Urothelium cell line (cell line): Measurements from ENCODE around the gene SCO2.
"Not testable (repeated sequence)": the region's sequence is repeated elsewhere in the genome, so short reads cannot be mapped to it uniquely, and the experiment has no call there.

Source experiments
- DNase-seq: peaks from one replicate; pipeline ENCODE4 v3.0.0; 2011; ENCODE audit warnings: low spot score, mixed read lengths
- FAIRE-seq: peaks from 2 replicates; lab custom pipeline; 2011; peaks lifted over from hg19 to GRCh38; lab: Jason Lieb, UNC

Gene SCO2

DNA sequence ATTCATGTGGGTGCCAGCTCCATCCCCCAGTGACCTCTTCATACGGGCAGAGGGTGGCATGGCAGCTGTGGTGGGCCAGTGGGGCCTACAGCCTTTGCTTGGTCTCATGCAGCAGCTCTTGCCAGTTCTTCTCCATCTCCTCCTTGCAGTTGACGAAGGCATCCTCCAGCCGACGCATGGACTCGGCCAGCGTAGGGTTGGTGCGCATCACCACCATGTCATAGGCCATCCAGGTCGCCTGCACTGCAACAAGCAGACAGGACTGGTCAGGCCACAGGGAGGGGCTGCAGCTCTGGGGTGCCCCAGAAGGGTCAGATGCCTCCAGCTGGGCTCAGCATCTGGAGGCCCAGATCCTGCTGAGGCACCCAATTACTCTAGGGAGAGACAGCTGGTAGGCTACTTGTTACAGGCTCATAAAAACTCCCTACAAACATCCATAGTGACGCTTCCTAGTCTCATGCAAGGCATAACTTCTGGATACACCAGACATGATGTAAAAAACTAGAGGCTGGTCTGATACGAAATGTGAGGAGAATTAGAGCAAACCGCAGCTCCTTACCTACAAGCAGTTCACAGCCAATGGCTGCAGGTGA lies 25.9 kb upstream of the SCO2 start:
- DNase-seq, result no peak
- FAIRE-seq, result no peak

DNA sequence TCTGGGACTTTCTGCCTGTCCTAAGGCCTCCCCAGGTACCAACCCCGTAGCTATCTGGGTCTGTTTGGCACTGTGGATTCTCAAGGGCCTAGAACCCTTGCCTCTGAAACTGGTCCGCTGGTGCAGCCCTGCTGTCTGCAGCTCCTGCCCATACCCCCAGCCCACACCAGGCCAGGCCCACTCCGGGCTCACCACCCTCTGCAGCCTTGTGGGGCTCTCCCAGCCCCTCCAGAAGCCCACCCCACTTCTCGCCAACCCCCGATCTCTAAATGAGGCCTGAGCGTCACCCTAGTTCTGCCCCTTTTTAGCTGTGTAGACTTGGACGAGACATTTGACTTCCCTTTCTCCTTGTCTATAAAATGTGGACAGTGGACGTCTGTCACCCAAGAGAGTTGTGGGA lies 25.0 kb upstream of the SCO2 start:
- DNase-seq (no peak), FAIRE-seq (no peak)

DNA sequence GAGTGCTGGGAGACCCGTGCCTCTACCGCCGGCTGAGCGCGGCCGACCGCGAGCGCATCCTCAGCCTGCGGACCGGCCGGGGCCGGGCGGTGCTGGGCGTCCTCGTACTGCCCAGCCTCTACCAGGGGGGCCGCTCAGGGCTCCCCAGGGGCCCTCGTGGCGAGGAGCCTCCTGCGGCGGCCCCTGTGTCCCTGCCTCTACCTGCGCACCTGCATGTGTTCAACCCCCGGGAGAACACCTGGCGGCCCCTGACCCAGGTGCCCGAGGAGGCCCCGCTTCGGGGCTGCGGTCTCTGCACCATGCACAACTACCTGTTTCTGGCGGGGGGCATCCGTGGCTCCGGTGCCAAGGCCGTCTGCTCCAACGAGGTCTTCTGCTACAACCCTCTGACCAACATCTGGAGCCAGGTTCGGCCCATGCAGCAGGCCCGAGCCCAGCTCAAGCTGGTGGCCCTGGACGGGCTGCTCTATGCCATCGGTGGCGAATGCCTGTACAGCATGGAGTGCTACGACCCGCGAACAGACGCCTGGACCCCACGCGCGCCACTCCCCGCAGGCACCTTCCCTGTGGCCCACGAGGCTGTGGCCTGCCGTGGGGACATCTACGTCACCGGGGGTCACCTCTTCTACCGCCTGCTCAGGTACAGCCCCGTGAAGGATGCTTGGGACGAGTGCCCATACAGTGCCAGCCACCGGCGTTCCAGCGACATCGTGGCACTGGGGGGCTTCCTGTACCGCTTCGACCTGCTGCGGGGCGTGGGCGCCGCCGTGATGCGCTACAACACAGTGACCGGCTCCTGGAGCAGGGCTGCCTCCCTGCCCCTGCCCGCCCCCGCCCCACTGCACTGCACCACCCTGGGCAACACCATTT lies 23.8 kb upstream of the SCO2 start:
- DNase-seq, result no peak
- no peak for FAIRE-seq

DNA sequence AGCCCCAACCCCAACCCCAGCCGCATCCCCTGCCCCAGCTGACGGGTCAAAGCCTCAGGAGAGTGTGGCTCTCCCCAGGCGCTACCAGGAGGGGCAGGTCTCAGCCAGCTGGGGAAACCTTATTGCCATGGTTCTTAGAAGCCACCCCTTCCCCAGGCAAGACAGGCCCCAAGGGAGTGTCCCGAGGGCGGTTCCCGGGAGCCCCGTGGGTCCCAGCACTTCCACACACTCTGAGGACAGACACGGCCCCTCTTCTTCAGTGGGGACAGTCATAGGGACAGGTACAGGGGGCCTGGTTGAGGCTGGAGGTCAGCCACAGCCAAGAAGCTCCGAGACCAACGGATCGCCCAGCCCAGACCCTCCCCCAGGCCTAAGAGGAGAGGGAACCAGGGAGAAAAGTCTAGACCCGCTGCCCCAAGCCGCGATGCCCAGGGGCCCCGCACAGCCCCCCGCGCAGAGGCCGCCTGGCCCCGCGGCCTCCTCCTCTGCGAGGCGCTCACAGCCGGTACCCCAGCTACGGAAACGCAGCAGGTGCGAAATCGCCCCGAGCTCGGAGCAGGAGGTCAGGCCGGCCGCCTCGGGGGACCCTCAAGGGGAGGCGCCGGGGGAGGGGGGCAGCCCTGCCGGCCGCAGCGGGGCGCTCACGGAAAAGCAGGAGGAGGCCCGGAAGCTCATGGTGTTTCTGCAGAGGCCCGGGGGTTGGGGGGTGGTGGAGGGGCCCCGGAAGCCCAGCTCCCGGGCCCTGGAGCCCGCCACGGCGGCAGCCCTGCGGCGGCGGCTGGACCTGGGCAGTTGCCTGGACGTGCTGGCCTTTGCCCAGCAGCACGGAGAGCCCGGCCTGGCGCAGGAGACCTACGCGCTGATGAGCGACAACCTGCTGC lies 22.9 kb upstream of the SCO2 start:
- no peak for FAIRE-seq

DNA sequence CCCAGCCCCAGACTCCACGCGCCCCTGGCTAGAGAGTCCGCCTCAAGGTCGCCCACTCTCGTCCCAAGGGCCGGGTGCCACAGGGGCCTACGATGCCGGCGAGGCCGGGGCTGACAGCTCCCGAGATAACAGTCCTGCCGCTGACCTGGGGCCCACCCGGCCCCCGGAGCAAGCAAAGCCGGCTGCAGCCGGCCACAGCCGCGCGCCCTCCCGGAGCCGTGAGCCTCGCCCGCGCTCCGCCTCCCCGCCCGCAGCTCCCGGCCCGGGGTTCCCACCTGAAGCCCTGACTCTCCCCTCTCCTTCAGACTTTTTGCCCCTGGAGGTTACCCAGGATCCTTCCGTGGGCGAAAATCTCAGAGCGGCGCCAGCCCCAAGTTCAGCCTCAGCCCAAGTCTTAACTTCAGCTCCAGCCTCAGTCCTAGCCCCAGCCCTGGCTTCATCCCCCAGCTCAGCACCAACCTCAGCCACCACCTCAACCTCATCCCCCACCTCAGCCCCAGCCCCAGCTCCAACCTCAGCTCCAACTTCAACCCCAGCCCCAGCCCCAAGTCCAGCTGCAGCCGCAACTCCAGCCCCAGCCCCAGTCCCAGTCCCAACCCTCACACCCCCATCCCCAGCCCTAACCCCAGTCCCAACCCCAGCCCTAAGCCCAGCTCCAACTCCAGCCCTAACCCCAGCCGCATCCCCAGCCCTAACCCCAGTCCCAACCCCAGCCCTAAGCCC lies 22.0 kb upstream of the SCO2 start:
- no peak for DNase-seq
- no peak for FAIRE-seq

More for the DNA sequence above, 22.9 kb upstream of the SCO2 start:
- no peak for DNase-seq

DNA sequence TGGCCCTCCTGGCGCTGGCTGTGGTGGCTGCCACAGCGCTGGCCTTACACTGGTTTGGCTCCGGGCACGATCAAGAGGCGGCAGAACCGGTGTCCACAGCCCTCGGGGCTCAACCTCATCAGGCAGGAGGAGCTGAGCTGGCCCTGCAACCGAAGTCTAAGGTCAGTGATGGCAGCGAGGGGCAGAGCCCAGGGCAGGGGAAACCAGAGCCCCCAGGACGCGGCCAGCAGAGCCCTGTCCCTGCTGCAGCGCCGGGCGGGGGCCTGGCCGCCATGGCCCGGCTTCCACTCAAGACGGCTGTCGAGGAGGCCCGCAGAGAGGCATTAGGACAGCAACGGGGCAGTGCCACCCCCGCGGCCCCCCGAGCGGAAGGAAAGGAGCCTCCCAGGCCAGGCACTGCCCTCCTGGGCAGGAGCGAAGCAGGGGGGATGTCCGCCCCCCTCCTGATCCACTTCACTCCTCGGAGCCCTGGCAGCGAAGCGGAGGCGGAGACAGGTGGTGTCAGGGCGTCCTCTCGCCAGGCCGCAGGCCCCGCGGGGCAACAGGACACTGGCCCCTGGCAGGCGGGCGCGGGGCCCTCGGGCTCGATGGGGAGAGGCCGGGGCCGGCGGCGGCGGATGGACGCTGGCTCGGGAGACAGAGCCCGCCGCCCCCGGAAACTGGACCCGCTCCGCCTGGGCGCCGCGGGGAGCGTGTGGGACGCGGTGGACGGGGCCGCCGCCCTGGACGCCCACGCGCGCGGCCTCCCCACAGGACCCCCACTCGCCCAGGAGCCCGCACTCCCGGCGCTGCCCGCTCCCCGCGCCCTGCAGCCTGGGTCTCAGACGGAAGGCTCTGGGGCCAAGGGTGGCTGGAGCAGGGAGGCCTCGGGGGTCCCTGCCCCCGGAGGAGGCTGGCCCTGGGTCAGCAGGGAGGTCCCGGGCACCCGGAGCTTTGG lies 21.2 kb upstream of the SCO2 start:
- FAIRE-seq, result no peak
- DNase-seq, result no peak

DNA sequence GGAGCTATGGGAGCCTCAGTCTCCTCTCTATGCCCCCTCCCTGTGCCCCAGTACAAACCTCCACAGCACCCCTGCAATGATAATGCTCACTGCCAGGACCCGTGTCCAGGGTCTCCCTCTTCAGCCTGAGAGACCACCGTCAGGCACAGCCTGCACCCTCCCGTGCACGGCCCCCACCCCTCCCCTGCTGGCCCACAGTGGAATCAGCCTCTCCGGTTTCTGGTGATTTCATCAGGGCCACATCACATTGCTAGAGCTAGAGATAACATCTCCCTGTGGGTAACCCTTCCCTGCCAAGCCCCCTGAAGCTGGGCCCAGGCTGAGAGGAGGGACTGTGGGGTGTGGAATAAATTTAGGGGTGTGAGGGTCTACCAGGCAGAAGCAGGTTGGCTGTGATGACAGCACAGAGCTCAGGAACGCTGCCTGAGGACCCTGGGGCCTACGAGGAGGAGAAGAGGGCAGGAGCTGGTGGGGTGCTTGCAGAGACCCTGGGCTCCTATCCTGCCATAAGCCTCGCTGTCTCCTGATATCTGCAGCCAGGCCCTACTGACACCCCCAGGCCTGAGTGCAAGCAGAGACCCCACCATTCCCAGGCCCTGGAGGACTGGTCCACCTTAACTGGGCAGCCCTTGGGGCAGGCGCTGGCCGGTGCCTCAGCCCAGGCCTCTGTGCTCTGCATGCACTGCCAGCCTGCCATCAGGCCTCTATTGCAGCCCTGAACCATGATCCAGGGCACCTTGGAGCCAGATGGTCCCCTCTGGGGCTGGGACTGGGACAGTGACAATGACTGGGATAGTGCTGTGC lies 20.3 kb upstream of the SCO2 start, which contains the start of gene KLHDC7B:
Gene KLHDC7B (plus strand): TSS at position 378 of the 804 bp plus-strand sequence. CDS start 345 bp downstream, at position 723.
- no peak for DNase-seq
- peak; percentile 65 for FAIRE-seq

DNA sequence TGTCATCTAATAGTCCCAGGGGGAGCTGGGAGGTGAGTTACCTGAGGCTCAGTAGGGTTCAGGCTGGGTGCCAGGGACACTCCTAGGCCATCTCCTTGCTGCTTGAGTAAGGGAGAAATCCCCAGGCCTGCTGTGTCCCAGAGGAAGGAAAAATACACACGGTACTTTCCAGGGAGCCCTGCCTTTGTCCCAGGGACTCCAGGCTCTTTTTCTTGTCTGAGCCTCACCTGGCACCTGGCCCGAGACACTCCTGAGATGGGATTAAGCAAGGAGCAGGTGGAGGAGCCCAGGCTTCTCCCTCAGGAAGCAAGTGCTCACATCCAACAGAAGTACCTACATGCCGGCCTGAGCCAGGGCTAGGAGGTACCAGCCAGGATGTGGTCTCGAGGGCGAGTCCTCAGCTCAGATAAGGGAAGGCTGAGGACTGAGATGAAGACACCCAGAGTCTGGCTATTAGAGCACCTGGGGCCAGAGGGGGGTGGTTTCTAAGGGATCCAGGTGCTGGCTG lies 19.4 kb upstream of the SCO2 start:
- DNase-seq (no peak), FAIRE-seq (no peak)

DNA sequence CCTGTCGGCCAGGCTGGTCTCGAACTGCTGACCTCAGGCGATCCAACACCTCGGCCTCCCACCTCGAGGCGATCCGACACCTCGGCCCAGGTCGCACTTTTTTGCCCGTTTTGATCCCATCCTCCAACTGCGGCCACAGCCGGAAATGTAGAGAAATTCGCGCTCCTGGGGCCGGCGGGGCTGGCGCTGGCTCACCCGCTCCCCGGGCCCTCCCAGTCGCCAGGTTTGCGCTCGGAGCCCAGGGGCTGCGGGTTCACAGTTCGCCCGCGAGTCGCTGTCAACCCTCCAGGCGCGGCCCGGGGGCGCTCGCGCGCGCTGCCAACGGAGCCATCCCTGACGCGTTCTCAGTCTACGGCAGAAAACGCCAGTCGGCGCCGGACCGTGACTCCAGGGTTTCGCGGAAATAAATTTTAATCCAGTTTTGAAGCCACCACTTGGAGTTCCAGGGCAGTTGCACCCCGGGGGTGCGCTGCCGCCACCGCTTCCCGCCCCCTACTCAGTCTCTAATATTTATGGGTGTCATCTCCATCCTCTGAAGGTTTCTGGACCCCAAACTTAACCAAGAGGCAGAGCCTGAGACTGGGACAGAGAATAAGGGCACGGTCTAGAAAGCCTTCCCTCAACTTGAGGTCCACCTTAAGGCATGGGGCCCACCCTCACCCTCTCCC lies 18.8 kb upstream of the SCO2 start:
- FAIRE-seq (no peak), DNase-seq (no peak)

DNA sequence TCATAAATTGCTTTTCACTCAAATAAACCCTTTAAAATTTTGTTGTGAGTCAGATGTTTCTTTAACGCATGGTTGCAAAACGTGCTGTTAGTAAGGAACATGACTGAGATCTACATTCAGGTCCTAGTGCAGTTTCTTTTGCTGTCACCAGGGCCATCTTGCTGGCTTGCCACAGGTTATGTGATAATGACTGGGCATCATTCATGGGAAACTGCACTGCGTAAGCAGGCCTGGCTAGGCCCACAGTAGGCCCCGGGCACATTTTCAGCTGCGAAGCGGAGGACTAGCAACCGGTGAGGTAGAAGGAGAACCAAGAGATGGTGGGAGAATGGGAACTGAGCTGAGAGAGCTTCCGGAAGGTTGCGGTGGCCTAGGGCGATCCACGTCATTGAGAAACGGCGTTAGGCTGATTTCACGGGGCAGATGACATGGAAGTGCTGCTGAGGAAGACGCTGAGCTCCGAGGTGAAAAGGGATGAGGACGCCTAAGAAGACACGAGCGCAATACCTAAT lies 17.1 kb upstream of the SCO2 start:
- no peak for DNase-seq

DNA sequence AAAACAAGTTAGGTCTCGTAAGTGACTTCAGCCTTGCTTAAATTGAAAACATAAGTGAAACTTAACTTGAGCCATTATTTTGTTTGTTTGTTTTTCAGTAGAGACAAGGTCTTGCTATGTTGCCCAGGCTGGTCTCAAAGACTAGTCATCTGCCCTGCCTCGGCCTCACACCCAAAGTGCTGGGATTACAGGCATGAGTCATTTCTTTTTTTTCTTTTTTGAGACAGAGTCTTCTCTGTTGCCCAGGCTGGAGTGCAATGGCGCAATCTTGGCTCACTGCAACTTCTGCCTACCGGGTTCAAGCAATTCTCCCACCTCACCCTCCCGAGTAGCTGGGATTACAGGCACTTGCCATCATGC lies 16.2 kb upstream of the SCO2 start:
- not testable (repeated sequence) for FAIRE-seq

More for the DNA sequence above, 17.1 kb upstream of the SCO2 start:
- FAIRE-seq, result no peak

DNA sequence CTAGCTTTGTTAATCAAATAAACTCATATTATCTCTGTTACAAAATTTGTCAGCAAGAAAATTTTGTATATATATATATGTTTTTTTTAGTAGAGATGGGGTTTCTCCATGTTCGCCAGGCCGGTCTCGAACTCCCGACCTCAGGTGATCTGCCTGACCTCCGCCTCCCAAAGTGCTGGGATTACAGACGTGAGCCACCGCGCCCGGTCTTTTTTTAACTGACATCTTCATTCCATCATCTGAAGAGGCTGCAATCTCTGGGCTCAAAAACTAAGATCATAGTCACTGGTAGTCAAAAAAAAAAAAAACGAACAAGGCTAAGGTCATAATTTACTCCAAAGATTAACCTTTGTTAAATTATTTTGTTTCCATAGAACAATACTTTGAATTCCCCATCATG lies 15.0 kb upstream of the SCO2 start:
- no peak for DNase-seq
- FAIRE-seq, result no peak

More for the DNA sequence above, 16.2 kb upstream of the SCO2 start:
- peak; percentile 50 for DNase-seq

DNA sequence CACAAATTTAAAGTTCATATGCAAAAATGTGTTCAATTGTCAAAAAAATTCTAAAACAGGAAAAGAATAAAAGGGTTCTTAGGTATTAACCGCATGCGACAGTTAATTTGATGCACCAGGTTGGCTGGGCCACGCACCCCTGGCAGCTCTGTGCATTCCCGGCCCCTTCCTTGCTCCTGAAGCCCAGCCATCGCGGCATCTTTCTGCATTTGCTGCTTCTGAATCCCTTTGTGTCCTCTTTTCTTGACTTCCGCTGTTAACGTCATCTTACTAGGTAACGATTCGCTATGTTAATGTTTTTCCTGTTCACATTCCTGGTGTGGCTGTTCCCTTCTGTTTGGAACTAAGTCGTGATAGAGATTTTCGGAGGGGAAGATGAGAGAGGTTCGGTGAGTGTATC lies 12.4 kb upstream of the SCO2 start:
- DNase-seq (no peak), FAIRE-seq (no peak)

DNA sequence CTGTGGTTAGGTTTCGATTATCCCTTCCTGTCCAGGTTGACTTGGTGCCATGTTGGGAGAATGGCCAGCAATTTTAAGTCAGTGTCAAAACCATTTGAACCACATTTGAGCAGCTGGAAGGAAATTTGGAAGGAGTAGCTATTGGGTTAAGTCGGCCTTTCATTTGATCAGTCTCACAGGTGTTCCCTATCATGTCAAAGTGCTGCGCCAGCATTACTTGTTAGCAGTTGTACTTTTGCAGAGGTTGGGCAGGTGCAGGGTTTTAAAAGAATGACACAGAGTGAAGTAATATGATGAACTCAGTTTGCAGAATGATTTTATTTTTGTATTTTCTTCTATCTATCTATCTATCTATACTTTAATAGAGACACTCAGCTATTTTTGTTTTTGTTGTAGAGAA lies 10.8 kb upstream of the SCO2 start:
- DNase-seq, result no peak
- no peak for FAIRE-seq

DNA sequence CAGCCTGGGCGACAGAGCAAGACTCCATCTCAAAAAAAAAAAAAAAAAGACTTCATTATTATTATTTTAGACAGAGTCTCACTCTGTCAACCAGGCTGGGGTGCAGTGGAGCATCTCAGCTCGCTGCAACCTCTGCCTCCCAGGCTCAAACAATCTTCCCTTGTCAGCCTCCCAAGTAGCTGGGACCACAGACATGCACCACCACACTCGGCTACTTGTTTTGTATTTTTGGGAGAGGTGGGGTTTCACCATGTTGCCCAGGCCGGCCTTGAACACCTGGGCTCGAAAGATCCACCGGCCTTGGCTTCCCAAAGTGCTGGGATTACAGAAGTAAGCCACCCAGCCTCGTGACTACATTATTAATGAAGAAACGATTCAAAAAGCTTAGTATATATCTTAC lies 9.7 kb upstream of the SCO2 start:
- FAIRE-seq, result no peak
- DNase-seq, result no peak

DNA sequence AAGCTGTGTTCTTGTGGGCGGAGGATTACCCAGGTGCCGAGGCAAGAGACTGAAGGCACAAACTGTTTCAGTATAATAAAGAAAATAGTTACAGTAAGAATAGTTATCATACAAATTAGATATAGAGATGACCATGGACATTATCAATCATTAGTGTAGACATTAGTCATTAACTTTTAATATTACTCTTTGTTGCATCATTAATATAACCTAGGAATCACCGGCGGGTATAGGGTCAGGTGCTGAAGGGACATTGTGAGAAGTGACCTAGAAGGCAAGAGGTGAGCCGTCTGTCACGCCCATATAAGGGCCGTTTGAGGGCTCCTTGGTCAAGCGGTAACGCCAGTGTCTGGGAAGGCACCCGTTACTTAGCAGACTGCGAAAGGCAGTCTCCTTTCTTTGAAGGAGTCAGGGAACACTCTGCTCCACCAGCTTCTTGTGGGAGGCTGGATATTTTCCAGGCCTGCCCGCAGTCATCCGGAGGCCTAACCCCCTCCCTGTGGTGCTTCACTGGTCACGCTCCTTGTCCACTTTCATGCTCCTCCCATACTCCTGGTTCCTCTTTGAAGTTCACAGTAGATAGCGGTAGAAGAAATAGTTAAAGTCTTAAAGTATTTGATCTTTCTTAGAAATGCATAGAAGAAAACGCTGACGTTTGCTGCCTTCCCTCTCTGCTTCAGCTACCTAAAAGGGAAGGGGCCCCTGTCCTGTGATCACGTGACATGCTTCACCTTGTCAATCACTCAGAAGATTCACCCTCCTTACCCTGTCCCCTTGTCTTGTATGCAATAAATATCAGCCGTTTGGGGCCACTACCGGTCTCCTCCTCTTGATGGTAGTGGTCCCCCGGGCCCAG lies 8.7 kb upstream of the SCO2 start:
- not testable (repeated sequence) for DNase-seq, FAIRE-seq
